Activated gamma-delta T cell treated with anti-CD3 and anti-CD28 coated beads, Interleukin-2, amount 50 U/mL, for 16 hours (primary cell): ENCODE results near the gene PRXL2C.

Source experiments
- DNase-seq: peaks from one replicate; pipeline ENCODE4 v3.0.0-alpha.2; 2020; ENCODE audit warnings: low read depth

Gene PRXL2C

GRCh38 chr9:96612105-96612965, 42.8 kb downstream of the PRXL2C start:
- no peak for DNase-seq

GRCh38 chr9:96611302-96611701, 43.8 kb downstream of the PRXL2C start:
- DNase-seq, result no peak

- no peak for DNase-seq
These were observed 45.4 kb downstream of the PRXL2C start for GRCh38 chr9:96609732-96610131.

DNA sequence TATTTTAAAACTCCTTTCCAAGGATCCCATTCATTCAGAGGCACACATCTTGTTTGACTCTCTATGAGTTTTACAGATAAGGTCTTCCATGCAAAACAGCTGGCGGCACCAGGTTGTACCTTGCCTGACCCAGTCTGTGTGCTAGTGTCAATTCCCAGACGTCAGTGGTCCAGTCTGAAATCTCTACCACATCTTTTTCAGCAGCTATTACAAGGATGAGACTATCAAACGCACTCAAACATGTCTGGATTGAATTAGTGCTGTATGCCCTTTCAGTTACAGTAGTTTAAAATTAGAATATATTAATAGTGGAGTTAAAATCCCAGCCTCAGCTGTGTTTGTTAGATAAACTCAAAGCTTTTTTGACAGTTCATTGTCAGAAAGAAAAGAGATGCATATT, 47.1 kb downstream of the PRXL2C start:
- no peak for DNase-seq

DNA sequence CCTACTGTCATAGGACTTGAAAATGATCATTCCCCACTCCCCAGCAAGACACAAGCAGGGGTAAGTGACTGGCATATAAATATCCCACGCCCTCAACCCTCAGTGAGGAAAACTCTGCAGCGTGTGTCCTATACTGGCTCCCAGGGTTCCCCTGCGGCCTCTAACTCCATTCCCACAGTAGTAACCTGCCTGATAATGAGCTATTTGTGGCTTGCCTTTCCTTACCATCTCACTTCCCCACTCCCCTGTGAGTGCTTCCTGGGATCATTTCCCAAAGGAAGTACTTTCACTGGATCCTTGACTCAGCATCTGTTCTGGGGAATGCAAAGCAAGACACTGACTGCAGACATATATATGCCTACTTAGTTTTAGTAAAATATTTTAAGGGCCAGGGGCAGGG, 49.8 kb downstream of the PRXL2C start:
- no peak for DNase-seq

DNA sequence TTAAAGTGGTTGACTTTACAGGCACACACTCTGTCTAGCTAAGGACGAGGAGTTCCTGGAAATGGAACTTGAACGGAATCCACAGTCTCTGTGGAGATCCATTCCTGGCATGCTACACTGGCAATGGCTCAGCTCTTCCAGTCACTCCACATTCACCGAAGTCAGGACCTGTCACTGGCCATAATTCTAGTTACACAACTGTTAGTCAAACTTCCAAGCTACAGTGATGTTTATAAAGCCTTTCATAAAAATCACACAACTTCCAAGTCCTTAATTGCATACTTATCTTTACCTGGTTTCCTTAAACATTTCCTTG, 51.2 kb downstream of the PRXL2C start:
- no peak for DNase-seq

GRCh38 chr9:96603305-96604003, 51.7 kb downstream of the PRXL2C start:
- no peak for DNase-seq

GRCh38 chr9:96599298-96599697, 55.8 kb downstream of the PRXL2C start:
- DNase-seq, result no peak

GRCh38 chr9:96596601-96597111, 58.5 kb downstream of the PRXL2C start:
- no peak for DNase-seq
